ENCODE data around the gene KDM1B.

GRCh38 chr6:18212231-18212630, 57.0 kb downstream of the KDM1B start:
- no peak for TF ChIP-seq EZH2 (IDR thresholded peaks at IDR 0.05)
- TF ChIP-seq, protein P1, sequence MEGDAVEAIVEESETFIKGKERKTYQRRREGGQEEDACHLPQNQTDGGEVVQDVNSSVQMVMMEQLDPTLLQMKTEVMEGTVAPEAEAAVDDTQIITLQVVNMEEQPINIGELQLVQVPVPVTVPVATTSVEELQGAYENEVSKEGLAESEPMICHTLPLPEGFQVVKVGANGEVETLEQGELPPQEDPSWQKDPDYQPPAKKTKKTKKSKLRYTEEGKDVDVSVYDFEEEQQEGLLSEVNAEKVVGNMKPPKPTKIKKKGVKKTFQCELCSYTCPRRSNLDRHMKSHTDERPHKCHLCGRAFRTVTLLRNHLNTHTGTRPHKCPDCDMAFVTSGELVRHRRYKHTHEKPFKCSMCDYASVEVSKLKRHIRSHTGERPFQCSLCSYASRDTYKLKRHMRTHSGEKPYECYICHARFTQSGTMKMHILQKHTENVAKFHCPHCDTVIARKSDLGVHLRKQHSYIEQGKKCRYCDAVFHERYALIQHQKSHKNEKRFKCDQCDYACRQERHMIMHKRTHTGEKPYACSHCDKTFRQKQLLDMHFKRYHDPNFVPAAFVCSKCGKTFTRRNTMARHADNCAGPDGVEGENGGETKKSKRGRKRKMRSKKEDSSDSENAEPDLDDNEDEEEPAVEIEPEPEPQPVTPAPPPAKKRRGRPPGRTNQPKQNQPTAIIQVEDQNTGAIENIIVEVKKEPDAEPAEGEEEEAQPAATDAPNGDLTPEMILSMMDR (IDR thresholded peaks at IDR 0.05) = no peak

Data from neural progenitor cell (in vitro differentiated cells).